HG03460 (cell line): ENCODE results near the gene HECTD4.
"Not testable (repeated sequence)": the region's sequence is repeated elsewhere in the genome, so short reads cannot be mapped to it uniquely, and the experiment has no call there.

ENCODE experiments used
- ATAC-seq: cut with Tn5 transposase; IDR thresholded peaks from one replicate; pipeline ENCODE4 v1.9.1; 2021; ENCODE audit not compliant: unreplicated experiment

Gene HECTD4

DNA sequence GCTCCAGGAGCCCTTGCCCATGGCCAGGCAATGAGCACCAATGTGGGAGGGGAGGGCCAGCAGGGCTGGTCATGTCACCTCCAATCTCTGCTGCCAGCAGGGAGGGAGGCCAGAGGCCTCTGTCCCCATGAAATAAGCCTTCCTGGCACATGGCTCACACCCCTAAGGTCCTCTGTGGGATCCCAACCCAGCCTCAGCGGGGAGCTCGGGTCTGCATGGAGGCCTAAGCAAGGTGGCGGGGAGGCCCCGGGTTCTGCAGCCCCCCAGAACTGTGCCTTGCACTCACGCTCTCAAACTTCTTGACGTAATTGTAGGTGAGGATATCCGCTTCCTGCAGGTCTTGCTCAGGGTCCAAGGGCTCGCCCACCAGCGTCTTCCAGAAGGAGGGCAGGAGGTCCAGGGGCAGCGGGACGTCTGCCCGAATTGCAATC lies 215.2 kb downstream of the HECTD4 start:
- no peak for ATAC-seq

DNA sequence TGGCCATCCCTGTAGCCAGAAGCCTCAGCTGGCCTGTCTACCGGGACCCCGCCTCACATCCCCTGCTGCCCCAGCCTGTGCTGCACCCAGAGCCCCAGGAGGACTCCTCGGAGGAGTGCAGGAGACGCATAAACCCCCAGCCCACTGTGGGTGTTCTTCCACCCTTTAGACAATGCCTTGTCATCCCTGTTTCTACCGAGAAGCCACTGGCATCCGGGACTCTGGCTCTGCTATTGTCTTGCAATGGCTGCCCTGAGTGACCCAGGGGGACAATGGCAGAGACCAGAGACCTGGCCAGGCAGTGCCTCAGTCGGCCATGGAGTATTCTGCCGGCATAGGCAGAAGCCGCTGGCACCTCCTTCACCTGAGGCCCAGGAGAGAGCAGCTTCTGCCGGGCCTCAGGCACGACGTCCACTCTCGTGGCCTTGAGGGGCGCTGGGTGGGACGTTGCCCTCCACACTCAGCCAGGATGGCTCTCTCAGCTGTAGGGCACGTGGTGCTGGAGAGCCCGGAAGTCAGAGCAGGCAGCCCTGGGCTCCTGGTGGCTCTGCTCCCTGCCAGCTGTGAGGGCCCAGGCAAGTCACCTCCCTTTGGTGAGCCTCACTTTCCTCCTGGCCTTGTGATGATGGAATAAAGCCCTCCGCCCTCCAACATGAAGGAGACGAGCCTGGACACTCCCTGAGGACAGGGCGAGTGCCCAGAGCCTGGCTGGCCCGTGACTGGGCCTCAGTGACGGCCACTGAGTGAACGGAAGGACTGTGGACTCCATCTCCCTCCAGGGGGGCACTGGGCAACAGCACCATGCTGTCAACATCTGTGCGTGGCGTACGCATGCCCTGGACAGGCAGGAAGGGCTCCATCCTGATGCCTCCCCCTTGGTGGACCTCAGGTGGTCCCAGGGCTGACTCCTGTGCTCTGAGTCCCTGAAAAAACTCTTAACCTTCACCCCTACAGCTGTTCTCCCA lies 215.9 kb downstream of the HECTD4 start:
- ATAC-seq, result no peak

DNA sequence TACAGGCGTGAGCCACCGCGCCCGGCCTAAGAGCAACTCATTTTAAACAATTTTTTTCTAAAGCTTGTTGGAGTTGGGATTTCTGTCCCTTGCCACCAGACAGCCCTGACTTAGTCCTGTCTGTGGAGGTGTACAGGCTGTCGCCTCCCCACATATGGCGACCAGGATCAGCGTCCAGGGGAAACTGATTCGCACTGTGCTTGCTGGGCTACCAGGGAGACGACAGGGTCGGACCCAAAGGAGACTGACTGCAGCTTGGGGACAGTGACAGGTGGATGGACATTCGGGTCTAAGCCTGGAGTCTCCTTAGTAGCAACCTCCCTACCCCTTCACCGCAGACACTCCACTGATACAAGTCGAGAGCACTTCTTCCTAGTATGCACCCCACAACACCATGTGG lies 216.6 kb downstream of the HECTD4 start:
- ATAC-seq, result no peak

DNA sequence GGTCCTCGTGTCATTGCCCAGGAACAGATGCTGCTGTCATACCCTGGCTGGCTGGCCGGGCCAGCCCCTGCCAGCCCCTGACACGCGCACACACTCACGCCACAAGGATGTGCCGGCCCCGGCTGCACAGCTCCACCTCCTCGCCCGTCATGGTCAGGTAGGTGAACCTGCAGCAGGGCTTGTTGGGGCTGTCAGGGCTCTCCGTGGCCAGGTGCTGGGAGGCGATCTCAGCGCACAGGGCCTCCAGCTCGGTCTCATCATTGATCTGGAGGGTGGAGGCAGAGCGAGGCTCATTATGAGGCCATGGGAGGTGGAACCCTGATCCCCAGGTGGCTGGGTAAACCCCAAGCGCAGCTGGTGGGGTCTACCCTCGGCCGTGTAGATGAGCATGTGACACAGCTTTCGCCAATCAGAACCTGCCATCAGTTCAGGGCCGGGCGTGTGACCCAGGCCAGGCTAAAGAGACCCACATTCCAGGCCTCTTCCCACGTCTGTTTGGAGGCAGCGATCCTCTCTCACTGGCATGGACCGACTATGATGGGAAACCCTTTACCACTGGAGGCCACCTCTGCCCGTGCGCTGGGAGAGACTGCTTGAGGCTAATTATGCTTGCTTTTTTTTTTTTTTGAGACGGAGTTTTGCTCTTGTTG lies 218.1 kb downstream of the HECTD4 start:
- no peak for ATAC-seq

DNA sequence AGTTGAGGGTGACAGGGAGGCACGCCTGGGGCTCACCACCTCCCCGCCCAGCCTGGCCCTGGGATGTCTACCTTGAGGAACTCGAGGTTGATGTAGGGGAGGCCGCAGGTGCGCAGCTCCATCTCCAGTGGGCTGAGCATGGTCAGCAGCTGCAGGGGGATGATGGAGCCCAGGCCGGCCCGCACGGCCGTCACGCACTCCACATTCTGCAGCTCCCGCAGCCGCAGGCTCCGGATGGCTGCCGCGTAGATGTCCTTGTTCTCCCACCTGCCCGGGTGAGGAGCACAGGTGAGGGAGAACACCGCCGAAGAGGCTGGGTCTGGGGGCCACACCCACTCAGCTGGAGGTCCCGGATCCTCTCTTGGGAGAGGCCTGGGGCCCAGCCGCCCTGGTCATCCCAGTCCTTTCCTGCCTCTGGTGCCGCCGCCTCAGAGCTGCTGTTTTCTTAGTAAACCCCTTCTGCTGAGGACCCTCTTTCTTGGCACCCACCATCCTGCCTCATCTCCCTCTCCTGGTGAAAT lies 218.7 kb downstream of the HECTD4 start:
- ATAC-seq, result no peak

DNA sequence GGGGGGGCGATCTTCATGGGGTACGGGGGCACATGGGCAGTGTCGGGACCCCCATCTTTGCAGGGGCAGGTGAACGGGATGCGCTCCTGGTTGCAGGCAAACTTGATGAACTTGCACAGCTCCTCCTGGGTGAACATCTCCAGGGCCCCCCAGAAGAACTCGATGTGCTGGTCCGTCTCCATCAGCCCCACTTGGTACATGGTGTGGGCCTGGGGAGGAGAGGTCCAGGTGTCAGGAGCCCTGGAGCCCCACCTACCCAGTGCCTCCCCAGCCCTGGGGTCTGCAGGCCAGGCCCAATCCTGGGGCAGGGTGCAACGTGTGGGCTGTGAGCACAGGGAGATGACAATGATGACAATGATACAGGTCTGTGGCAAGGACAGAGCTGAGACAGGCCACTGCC lies 219.2 kb downstream of the HECTD4 start:
- ATAC-seq, result no peak

DNA sequence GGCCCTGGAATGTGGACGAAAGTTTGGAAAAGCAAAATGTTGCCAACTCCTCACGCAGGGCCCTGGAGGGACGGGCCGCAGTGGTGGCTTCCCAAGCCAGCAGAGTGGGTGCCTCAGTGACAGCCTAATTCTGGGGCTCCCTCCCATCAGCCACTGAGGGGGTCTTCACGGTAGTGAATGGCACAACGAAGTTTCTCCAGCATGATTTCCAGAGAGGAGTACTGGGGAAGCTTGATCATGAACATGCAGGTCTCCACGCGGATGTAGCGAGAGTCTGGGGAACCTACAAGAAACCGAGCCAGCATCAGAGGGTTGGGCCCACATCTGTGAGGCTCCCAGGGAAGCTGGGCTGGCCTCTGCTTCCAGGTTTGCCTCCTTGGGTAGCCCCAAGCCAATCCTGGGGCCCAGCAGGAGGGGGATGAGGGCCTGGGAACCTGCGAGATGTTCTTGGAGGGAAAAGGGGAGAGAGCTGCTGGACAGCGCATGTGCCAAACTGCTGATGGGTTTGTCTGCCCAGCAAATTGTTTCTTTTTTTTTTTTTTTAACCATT lies 219.9 kb downstream of the HECTD4 start:
- no peak for ATAC-seq

DNA sequence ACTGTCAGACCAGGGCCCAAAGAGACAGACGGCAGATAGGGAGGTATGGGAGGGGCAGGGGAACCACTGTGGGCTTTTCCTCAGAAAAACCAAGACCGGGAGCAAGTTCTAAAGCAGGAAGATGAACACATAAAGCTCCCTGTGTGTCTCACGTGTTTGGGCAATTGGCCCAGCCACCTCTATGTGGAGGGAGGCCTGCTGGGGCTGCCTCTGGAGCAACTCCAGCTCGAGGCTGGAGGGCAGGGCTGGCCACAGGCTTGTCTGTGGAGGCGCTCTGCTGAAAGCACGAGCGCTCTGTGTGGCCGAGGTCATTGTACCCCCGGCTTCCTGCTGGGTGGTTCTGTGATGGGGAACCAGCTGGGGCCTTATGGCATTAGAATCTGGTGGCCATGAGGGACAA lies 220.5 kb downstream of the HECTD4 start:
- no peak for ATAC-seq

DNA sequence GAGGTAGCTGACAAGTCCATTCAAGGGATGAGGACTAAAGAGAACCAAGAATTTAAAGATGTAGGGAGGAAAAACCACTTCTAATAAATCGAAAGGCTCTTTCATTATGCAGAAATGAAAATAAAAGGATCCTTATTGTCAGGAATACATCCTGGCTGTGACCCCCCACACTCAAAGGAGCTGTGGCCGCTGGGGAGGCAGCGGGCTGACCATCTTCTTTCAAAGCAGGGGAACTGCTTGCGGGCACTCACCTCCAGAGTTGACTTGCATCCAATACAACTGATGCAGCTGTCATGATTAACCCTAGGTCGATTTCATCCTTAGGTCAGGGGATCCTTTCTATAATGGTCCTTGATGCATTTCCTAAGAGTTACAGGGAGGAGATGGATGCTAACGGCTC lies 221.6 kb downstream of the HECTD4 start:
- no peak for ATAC-seq

DNA sequence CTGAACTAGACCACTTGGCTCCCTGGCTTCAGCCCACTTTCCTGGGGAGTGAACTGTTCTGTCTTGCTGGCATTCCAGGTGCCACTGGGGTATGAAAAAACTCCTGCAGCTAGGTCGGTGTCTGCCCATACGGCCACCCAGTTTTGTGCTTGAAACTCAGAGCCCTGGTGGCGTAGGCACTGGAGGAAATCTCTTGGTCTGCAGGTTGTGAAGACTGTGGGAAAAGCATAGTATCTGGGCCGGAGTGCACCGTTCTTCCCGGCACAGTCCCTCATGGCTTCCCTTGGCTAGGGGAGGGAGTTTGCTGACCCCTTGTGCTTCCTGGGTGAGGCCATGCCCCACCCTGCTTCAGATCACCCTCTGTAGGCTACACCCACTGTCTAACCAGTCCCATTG lies 223.1 kb downstream of the HECTD4 start:
- ATAC-seq, result no peak

DNA sequence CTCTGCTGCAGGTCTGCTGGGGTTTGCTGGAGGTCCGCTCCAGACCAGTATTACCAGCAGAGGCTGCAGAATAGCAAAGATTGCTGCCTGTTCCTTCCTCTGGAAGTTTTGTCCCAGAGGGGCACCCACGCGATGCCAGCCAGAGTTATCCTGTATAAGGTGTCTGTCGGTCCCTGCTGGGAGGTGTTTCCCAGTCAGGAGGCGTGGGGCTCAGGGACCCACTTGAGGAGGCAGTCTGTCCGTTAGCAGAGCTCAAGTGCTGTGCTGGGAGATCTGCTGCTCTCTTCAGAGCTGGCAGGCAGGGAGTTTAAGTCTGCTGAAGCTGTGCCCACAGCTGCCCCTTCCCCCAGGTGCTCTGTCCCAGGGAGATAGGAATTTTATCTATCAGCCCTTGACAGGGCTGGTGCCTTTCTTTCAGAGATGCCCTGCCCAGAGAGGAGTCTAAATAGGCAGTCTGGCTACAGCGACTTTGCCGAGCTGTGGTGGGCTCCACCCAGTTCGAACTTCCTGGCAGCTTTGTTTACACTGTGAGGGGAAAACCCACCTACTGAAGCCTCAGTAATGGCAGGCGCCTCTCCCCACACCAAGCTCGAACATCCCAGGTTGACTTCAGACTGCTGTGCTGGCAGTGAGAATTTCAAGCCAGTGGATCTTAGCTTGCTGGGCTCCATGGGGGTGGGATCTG lies 223.6 kb downstream of the HECTD4 start:
- ATAC-seq, result not testable (repeated sequence)

DNA sequence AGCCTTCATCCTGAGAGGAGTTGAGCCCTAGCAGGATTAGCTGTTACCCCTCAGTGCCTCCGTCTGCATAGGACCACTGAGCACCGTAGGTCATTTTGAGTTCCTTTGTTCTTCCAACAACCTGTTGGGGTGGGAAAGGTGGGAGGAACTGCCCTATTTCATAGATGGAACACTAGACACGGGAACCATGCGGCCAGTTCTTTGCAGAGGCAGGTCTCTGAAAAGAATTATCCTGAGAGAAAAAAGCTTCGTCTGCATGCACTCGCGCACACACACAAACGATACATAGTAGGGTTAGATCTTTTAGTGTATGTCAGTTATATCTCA lies 228.4 kb downstream of the HECTD4 start:
- ATAC-seq, result no peak

DNA sequence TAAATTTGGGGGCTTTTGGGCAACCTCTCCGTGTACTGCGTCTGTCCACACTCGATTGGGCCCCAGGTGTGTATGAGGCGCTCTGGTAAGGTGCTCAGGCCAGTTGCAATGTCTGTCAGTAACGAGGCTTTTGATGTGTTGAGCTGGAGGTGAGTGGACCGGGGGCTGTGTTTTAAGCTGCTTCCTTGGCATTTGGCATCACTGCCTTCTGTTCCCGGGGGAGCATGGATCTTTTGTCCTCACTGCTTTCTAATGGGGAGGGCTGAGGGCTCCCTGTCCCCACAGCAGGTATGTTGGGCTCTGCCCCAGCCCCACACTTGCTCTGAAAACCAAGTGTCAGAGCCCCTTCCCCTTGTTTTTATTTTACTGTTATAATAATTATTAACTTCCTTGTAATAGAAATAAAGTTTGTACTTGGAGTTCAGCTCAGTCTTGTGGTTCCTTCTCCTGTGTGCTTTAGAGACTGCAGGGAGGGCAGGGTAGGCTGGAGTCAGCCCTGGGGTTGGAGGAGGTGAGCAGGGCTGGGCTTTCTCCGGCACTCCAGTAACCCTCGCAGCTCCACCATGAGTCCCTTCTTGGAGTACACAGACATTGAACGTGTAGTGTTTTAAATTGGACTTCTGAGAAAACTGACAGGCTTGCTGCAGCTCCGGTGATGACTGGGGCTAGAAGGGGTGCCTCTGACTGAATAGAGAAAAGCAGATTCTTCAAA lies 228.9 kb downstream of the HECTD4 start:
- no peak for ATAC-seq

DNA sequence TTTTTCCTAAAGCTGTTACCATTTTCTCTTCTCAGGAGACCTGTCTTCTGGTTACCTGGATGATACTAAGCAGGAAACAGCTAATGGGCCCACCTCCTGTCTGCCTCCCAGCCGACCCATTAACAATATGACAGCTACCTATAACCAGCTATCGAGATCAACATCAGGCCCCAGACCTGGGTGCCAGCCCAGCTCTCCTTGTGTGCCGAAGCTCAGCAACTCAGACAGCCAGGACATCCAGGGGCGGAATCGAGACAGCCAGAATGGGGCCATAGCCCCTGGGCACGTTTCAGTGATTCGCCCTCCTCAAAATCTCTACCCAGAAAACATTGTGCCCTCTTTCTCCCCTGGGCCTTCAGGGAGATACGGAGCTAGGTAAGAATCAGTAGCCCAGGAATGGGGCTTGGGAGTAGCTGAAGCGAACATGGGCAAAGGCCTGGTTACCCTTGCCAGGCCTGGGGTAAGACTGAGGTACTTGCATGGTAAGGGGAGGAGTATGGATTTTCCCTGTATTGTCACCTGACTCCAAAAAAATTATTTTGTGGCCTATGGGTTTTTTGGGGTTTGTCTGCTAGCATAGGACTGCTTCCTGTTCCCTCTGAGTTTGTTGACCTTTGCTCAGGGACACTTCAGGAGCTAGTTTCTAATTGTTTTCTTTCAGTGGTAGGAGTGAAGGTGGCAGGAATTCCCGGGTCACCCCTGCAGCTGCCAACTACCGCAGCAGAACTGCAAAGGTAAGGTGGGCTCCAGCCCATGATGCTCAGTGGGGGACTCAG lies 230.3 kb downstream of the HECTD4 start:
- ATAC-seq, result no peak

DNA sequence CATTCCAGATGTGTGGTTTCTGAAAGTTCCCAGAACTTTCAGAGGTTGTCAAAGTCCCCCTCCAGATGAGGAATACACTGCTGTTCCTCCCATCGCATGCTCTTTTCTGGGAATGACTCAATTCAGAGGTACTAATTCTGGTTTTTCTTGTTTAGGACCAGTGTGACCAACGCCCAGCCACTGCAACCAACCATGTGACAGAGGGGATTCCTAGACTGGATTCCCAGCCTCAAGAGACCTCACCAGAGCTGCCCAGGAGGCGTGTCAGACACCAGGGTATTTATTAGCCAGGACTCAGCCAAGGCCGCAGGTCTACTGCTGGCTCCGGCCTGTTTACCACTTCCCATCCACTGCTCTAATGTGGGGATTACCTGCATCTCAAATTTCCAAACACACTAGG lies 232.6 kb downstream of the HECTD4 start:
- no peak for ATAC-seq

DNA sequence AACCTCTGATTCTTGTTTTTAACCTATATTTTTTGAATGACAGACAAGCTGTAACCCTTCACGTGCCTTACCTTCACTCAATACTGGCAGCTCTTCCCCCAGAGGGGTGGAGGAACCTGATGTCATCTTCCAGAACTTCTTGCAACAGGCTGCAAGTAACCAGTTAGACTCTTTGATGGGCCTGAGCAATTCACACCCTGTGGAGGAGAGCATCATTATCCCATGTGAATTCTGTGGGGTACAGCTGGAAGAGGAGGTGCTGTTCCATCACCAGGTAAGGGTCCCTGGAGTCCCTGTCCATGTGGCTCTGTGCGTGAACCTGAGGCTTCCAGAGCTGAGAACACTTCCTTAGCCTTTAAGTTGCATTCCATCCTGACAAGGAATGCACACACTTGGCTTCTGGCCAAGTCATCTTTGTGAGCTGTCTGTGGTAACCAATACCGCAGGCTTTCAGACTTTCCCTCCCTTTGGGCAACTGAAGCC lies 234.2 kb downstream of the HECTD4 start:
- no peak for ATAC-seq

DNA sequence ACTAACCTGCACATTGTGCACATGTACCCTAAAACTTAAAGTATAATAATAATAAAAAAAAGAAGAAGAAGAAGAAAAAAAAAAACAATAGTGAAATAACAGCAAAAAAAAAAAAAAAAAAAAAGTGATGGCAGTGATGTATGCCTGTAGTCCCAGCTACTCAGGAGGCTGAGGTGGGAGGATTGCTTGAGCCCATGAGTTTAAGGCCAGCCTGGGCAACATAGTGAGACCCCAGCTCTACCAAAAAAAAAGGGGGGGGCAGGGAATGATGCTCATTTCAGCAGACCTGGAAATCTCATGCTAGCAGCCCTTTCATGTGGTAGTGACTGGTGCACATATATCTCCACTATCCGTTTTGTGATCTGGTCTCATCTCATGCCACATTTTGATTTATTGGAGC lies 236.1 kb downstream of the HECTD4 start:
- ATAC-seq, result no peak

DNA sequence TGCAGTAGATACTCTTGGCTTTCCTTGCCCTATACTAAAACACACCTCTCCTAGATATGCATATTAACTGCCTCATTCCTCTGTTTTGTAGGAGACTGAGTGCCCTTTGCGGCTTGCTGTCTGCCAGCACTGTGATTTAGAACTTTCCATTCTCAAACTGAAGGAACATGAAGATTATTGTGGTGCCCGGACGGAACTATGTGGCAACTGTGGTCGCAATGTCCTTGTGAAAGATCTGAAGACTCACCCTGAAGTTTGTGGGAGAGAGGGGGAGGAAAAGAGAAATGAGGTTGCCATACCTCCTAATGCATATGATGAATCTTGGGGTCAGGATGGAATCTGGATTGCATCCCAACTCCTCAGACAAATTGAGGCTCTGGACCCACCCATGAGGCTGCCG lies 241.5 kb downstream of the HECTD4 start:
- ATAC-seq, result no peak

DNA sequence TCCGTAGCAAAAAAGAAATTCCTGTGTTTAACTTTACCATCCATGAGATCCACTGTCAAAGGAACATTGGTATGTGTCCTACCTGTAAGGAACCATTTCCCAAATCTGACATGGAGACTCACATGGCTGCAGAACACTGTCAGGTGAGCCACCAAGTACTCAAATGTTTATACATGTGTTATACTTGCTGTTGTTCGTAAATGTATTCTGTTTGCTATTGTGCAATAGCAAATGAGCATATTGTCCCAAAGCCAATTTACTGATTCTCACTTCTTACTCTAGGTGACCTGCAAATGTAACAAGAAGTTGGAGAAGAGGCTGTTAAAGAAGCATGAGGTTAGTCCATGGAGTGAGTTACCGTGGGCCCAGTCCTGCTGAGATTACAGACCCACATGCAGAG lies 247.5 kb downstream of the HECTD4 start:
- no peak for ATAC-seq

DNA sequence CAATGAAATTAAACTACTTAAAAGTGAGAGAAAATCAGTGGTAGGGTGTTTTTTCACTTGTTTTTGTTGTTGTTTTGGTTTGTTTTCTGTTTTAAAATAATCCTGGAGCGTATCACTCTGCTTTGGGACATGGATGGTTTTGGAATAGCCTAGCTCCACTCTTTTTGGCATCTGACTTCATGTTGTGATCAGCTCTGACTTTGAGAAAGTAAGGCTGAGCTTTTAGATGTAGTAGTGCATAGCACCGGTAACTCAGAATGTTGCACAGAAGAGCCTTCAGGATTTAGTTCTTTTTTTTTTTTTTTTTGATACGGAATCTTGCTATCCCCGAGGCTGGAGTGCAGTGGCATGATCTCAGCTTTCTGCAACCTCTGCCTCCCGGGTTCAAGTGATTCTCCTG lies 248.8 kb downstream of the HECTD4 start:
- ATAC-seq, result no peak
